DND-41 (cell line): Measurements from ENCODE around the gene MLLT11.
A peak's percentile ranks its signal among the peaks of the same experiment; 100 is the strongest.

Source experiments
- ATAC-seq: fragments of 200-7000 bp; cut with Tn5 transposase; 3 replicates; pipeline ENCODE4 v1.9.1; 2021; ENCODE audit warnings: low read depth; ENCODE audit not compliant: insufficient read depth
- DNase-seq: peaks from one replicate; pipeline ENCODE4 v3.0.0-alpha.2; 2020
- H2AFZ ChIP-seq: 2 replicates; pipeline ENCODE4 v1.6.0; 2012; ENCODE audit warnings: low read depth, low read length
- H3K27ac ChIP-seq: 2 replicates; pipeline ENCODE4 v1.5.1; 2012; ENCODE audit warnings: low read length, inconsistent platforms
- H3K27me3 ChIP-seq: fragments of 200-600 bp; sonication (generic); 2 replicates; pipeline ENCODE4 v1.6.0; 2012; ENCODE audit warnings: low read length, mild to moderate bottlenecking, inconsistent platforms; ENCODE audit not compliant: insufficient read depth, poor library complexity
- H3K36me3 ChIP-seq: 2 replicates; pipeline ENCODE4 v1.5.1; 2012; ENCODE audit warnings: low read length, inconsistent platforms; ENCODE audit not compliant: insufficient read depth
- H3K4me1 ChIP-seq: 2 replicates; pipeline ENCODE4 v1.5.1; 2012; ENCODE audit warnings: mild to moderate bottlenecking, low read length; ENCODE audit not compliant: insufficient read depth
- H3K4me2 ChIP-seq: 2 replicates; pipeline ENCODE4 v1.6.0; 2012; ENCODE audit warnings: mild to moderate bottlenecking, moderate library complexity, low read length, inconsistent platforms; ENCODE audit not compliant: insufficient read depth
- H3K4me3 ChIP-seq, 2 experiments: fragments of 200-600 bp in 1 of 2; shearing (Covaris generic) in 1 of 2; 2 replicates each; pipeline ENCODE4 v1.5.1; 2012 to 2016; ENCODE audit warnings: inconsistent platforms in 2 of 2, low read length in 2 of 2, mild to moderate bottlenecking in 2 of 2, low read depth in 1 of 2, moderate library complexity in 1 of 2
- H3K79me2 ChIP-seq: 2 replicates; pipeline ENCODE4 v1.6.0; 2012; ENCODE audit warnings: low read length, inconsistent platforms; ENCODE audit not compliant: insufficient read depth
- H3K9ac ChIP-seq: 2 replicates; pipeline ENCODE4 v1.6.0; 2012; ENCODE audit warnings: low read depth, mild to moderate bottlenecking, inconsistent platforms, low read length, moderate library complexity
- H3K9me3 ChIP-seq: 2 replicates; pipeline ENCODE4 v1.5.1; 2012; ENCODE audit warnings: low read length, moderate library complexity, mild to moderate bottlenecking, inconsistent platforms; ENCODE audit not compliant: insufficient read depth, severe bottlenecking
- H4K20me1 ChIP-seq: 2 replicates; pipeline ENCODE4 v1.6.0; 2012; ENCODE audit warnings: low read length; ENCODE audit not compliant: insufficient read depth
- CTCF ChIP-seq: IDR thresholded peaks from 2 replicates; pipeline ENCODE4 v1.5.1; 2012; ENCODE audit warnings: borderline replicate concordance, low read length, moderate library complexity, mild to moderate bottlenecking; ENCODE audit not compliant: poor library complexity, severe bottlenecking; ENCODE audit errors: extremely low read depth
- EZH2 ChIP-seq: IDR thresholded peaks from 3 replicates; pipeline ENCODE4 v1.6.1; 2012; ENCODE audit warnings: borderline replicate concordance, low read depth, mild to moderate bottlenecking, moderate library complexity, low read length, inconsistent platforms; ENCODE audit not compliant: severe bottlenecking

Gene MLLT11

GRCh38 chr1:151060007-151060656 lies at the start of gene MLLT11:
Gene MLLT11, plus strand, starts transcription at chr1:151060397. Its CDS starts 6,828 bp downstream, at chr1:151067225.
- Histone ChIP-seq H3K27me3 (no peaks in the 10 kb centered on the region), H3K79me2 (peaks cover 96% of the 10 kb centered on the region), H3K9ac (peak within 1 kb of the TSS; percentile 89), H3K4me3 (peak within 1 kb of the TSS; percentile 57 to 92), H2AFZ (peak within 1 kb of the TSS; percentile 93), H3K9me3 (no peaks in the 10 kb centered on the region), H3K36me3 (peaks cover 40% of the 10 kb centered on the region), H3K4me2 (peak within 1 kb of the TSS; percentile 79), H4K20me1 (peaks cover 26% of the 10 kb centered on the region), H3K27ac (peak within 1 kb of the TSS; percentile 94), H3K4me1 (peaks cover 78% of the 10 kb centered on the region)
- TF ChIP-seq EZH2 (no peak), CTCF (no peak)
- ATAC-seq = peak; percentile 66
- DNase-seq = peak; percentile 91

GRCh38 chr1:151011154-151011850 lies 48.9 kb upstream of the MLLT11 start:
- no peak for ATAC-seq

GRCh38 chr1:151012684-151013471 lies 47.3 kb upstream of the MLLT11 start:
- H3K4me2 ChIP-seq = no peak overlapping the region
- H3K4me3 ChIP-seq = no peak overlapping the region
- H3K79me2 ChIP-seq = peaks cover 50% of the 10 kb centered on the region
- no peaks in the 10 kb centered on the region for H3K27me3 ChIP-seq
- ATAC-seq = no peak
- no peak overlapping the region for H3K9ac ChIP-seq
- no peak overlapping the region for H2AFZ ChIP-seq
- H3K36me3 ChIP-seq = peaks cover 15% of the 10 kb centered on the region
- H3K9me3 ChIP-seq = no peaks in the 10 kb centered on the region
- H4K20me1 ChIP-seq = no peaks in the 10 kb centered on the region
- DNase-seq = no peak
- H3K4me1 ChIP-seq = peaks cover 30% of the 10 kb centered on the region
- TF ChIP-seq EZH2 = no peak
- TF ChIP-seq CTCF = no peak
- no peak overlapping the region for H3K27ac ChIP-seq

More at GRCh38 chr1:151011154-151011850, 48.9 kb upstream of the MLLT11 start:
- Histone ChIP-seq H3K4me2 (peak overlapping the region; percentile 11; the same call in 1 of the 2 replicates), H3K27ac (no peak overlapping the region), H4K20me1 (no peaks in the 10 kb centered on the region), H3K9ac (no peak overlapping the region), H3K4me3 (no peak overlapping the region), H3K27me3 (no peaks in the 10 kb centered on the region), H3K79me2 (peaks cover 50% of the 10 kb centered on the region), H2AFZ (no peak overlapping the region), H3K36me3 (peaks cover 8% of the 10 kb centered on the region; the same call in 1 of the 2 replicates), H3K9me3 (no peaks in the 10 kb centered on the region), H3K4me1 (peaks cover 46% of the 10 kb centered on the region)
- TF ChIP-seq EZH2 (no peak), CTCF (no peak)
- DNase-seq = peak; percentile 37
